Common myeloid progenitor, CD34-positive (primary cell): ENCODE measurements around the gene MOXD1.

Experiments used
- CTCF ChIA-PET: fragments of 350-600 bp; sonication (Branson Sonifier 250); formaldehyde crosslinking; loops from one replicate; lab custom pipeline; 2021; ENCODE audit warnings: antibody characterized with exemption; lab: Charles Lee
- POLR2A ChIA-PET: fragments of 350-600 bp; sonication (Branson Sonifier 250); formaldehyde crosslinking; loops from one replicate; lab custom pipeline; 2021; ENCODE audit warnings: antibody characterized with exemption; lab: Charles Lee
- DNase-seq, 3 donors: peaks; one replicate each; pipeline versions ENCODE4 v3.0.0 to v3.0.0-alpha.2; 2013
- H3K27ac ChIP-seq, 2 experiments: 1 replicate in 1 of 2; 2 replicates in 1 of 2; pipeline ENCODE4 v1.7.0; 2013; ENCODE audit warnings: inconsistent platforms in 2 of 2, low read length in 2 of 2, mild to moderate bottlenecking in 2 of 2, low read depth in 1 of 2, moderate library complexity in 1 of 2; ENCODE audit not compliant: severe bottlenecking in 2 of 2, insufficient read depth in 1 of 2, poor library complexity in 1 of 2
- H3K27me3 ChIP-seq, 5 experiments: replicated peaks in 2 of 5; 1 replicate in 3 of 5; 2 replicates in 2 of 5; pipeline versions ENCODE4 v1.6.1 to v1.7.0; 2013; ENCODE audit warnings: low read length in 4 of 5, mild to moderate bottlenecking in 2 of 5, moderate library complexity in 2 of 5, inconsistent platforms in 1 of 5; ENCODE audit not compliant: insufficient read depth in 5 of 5, control insufficient read depth in 4 of 5
- H3K36me3 ChIP-seq, 4 experiments: 1 replicate in 2 of 4; 2 replicates in 2 of 4; pipeline versions ENCODE4 v1.6.1 to v1.7.0; 2013; ENCODE audit warnings: low read length in 3 of 4, control low read depth in 1 of 4, mild to moderate bottlenecking in 1 of 4; ENCODE audit not compliant: control insufficient read depth in 4 of 4, insufficient read depth in 4 of 4
- H3K4me1 ChIP-seq, 4 experiments: 1 replicate in 3 of 4; 2 replicates in 1 of 4; pipeline versions ENCODE4 v1.6.1 to v1.7.1; 2013; ENCODE audit warnings: low read length in 3 of 4, mild to moderate bottlenecking in 3 of 4, control low read depth in 1 of 4, inconsistent platforms in 1 of 4, moderate library complexity in 1 of 4; ENCODE audit not compliant: control insufficient read depth in 4 of 4, insufficient read depth in 4 of 4; ENCODE audit errors: control extremely low read depth in 1 of 4
- H3K4me3 ChIP-seq, 7 experiments: 1 replicate in 4 of 7; 2 replicates in 3 of 7; pipeline versions ENCODE4 v1.5.1 to v1.7.0; 2013; ENCODE audit warnings: mild to moderate bottlenecking in 7 of 7, low read length in 6 of 7, moderate library complexity in 6 of 7, inconsistent platforms in 2 of 7, low read depth in 2 of 7, control low read depth in 1 of 7; ENCODE audit not compliant: insufficient read depth in 4 of 7, control insufficient read depth in 1 of 7; ENCODE audit errors: extremely low read depth in 1 of 7
- H3K9me3 ChIP-seq, 5 experiments: 1 replicate in 4 of 5; 2 replicates in 1 of 5; pipeline versions ENCODE4 v1.6.1 to v1.7.1; 2013; ENCODE audit warnings: low read length in 4 of 5, mild to moderate bottlenecking in 2 of 5, inconsistent platforms in 1 of 5, low read depth in 1 of 5, moderate library complexity in 1 of 5; ENCODE audit not compliant: control insufficient read depth in 4 of 5, insufficient read depth in 2 of 5; ENCODE audit errors: control extremely low read depth in 1 of 5
- WGBS: methylation state at CpG from one replicate; pipeline ENCODE4 v1.1.5; 2013; ENCODE audit not compliant: insufficient coverage; 5-methylcytosine and 5-hydroxymethylcytosine counted together

MOXD1 gene

GRCh38 chr6:132247381-132248159 is 153.7 kb downstream of the MOXD1 start:
- WGBS: 95% methylated on average over 3 of the region's 7 CpGs
- H3K36me3 ChIP-seq: no peaks in the 10 kb centered on the region
- H3K4me1 ChIP-seq: no peaks in the 10 kb centered on the region
- DNase-seq: no peak
- ChIA-PET POLR2A (no interaction called here), CTCF (interaction anchor here (1.2 kb wide), 1 partner anchor 32 kb away, joined by 3 read pairs; no protein-coding TSS in a partner anchor)
- H3K27ac ChIP-seq: no peak overlapping the region
- H3K4me3 ChIP-seq: no peak overlapping the region
- H3K27me3 ChIP-seq: peaks cover 0 to 3% (median 0%) of the 10 kb centered on the region in 5 experiments
- peaks cover 0 to 4% (median 3%) of the 10 kb centered on the region in 5 experiments for H3K9me3 ChIP-seq

GRCh38 chr6:132246632-132247270 is 154.5 kb downstream of the MOXD1 start:
- Histone ChIP-seq H3K4me1 (no peaks in the 10 kb centered on the region), H3K27me3 (peaks cover 0 to 3% (median 0%) of the 10 kb centered on the region in 5 experiments), H3K36me3 (no peaks in the 10 kb centered on the region), H3K27ac (no peak overlapping the region), H3K4me3 (no peak overlapping the region), H3K9me3 (peaks cover 0 to under 1% (median 0%) of the 10 kb centered on the region in 5 experiments)
- WGBS: 97% methylated on average over 13 of the region's 16 CpGs
- CTCF ChIA-PET: no interaction called here
- POLR2A ChIA-PET: no interaction called here
- DNase-seq: no peak

GRCh38 chr6:132246120-132246617 is 155.1 kb downstream of the MOXD1 start:
- H3K4me3 ChIP-seq: no peak overlapping the region
- H3K27ac ChIP-seq: no peak overlapping the region
- no CpG with 5 or more reads among the region's 2 CpGs for WGBS
- ChIA-PET CTCF (no interaction called here), POLR2A (no interaction called here)
- no peaks in the 10 kb centered on the region for H3K36me3 ChIP-seq
- H3K9me3 ChIP-seq: no peaks in the 10 kb centered on the region
- no peak for DNase-seq
- H3K27me3 ChIP-seq: peaks cover 0 to 3% (median 0%) of the 10 kb centered on the region in 5 experiments
- no peaks in the 10 kb centered on the region for H3K4me1 ChIP-seq
